ENCODE data around the gene SLC7A14.

The SLC7A14 gene

GRCh38 chr3:170467007-170467406, 118.9 kb downstream of the SLC7A14 start:
- peak; percentile 70 for DNase-seq

- no peak for DNase-seq
Measured at GRCh38 chr3:170465955-170466354, 119.9 kb downstream of the SLC7A14 start.

- DNase-seq = no peak
Measured at GRCh38 chr3:170463011-170463410, 122.9 kb downstream of the SLC7A14 start.

- no peak for DNase-seq
Measured at GRCh38 chr3:170458285-170458684, 127.6 kb downstream of the SLC7A14 start.

- DNase-seq = no peak
Measured at GRCh38 chr3:170454509-170454908, 131.4 kb downstream of the SLC7A14 start.

- DNase-seq = no peak
Measured at GRCh38 chr3:170450039-170450438, 135.8 kb downstream of the SLC7A14 start.

- no peak for DNase-seq
Measured at GRCh38 chr3:170448584-170448983, 137.3 kb downstream of the SLC7A14 start.

- no peak for DNase-seq
Measured at GRCh38 chr3:170443457-170443856, 142.4 kb downstream of the SLC7A14 start.

GRCh38 chr3:170442947-170443346, 142.9 kb downstream of the SLC7A14 start:
- DNase-seq = no peak

GRCh38 chr3:170441412-170441811, 144.5 kb downstream of the SLC7A14 start:
- DNase-seq = no peak

GRCh38 chr3:170440344-170440743, 145.5 kb downstream of the SLC7A14 start:
- no peak for DNase-seq

- DNase-seq = no peak
Measured at GRCh38 chr3:170438836-170439235, 147.0 kb downstream of the SLC7A14 start.

GRCh38 chr3:170437696-170438407, 148.0 kb downstream of the SLC7A14 start:
- no peak for DNase-seq

- DNase-seq = no peak
Measured at GRCh38 chr3:170437176-170437575, 148.7 kb downstream of the SLC7A14 start.

- DNase-seq = no peak
Measured at GRCh38 chr3:170436697-170437096, 149.2 kb downstream of the SLC7A14 start.

GRCh38 chr3:170432416-170432815, 153.5 kb downstream of the SLC7A14 start:
- DNase-seq = no peak

- DNase-seq = no peak
Measured at GRCh38 chr3:170431054-170431453, 154.8 kb downstream of the SLC7A14 start.

- no peak for DNase-seq
Measured at GRCh38 chr3:170429050-170429449, 156.8 kb downstream of the SLC7A14 start.

- no peak for DNase-seq
Measured at GRCh38 chr3:170428095-170428494, 157.8 kb downstream of the SLC7A14 start.

GRCh38 chr3:170426240-170426797, 159.6 kb downstream of the SLC7A14 start:
- no peak for DNase-seq

- peak; percentile 36 for DNase-seq
Measured at GRCh38 chr3:170425491-170426239, 160.2 kb downstream of the SLC7A14 start.

- no peak for DNase-seq
Measured at GRCh38 chr3:170424879-170425278, 161.0 kb downstream of the SLC7A14 start.

GRCh38 chr3:170423001-170423615, 162.8 kb downstream of the SLC7A14 start:
- DNase-seq = no peak

- DNase-seq = no peak
Measured at GRCh38 chr3:170421758-170422157, 164.1 kb downstream of the SLC7A14 start.
